ENCODE measurements around the gene HELZ2.

The HELZ2 gene

GRCh38 chr20:63553251-63553932 lies 20.6 kb downstream of the HELZ2 start:
- no peak for DNase-seq (ENCODE audit: low read depth, low spot score)

GRCh38 chr20:63552481-63553249 lies 21.4 kb downstream of the HELZ2 start:
- no peak for DNase-seq (ENCODE audit: low read depth, low spot score)

GRCh38 chr20:63551068-63551467 lies 23.0 kb downstream of the HELZ2 start:
- no peak for DNase-seq (ENCODE audit: low read depth, low spot score)

GRCh38 chr20:63549679-63550282 lies 24.3 kb downstream of the HELZ2 start:
- DNase-seq (ENCODE audit: low read depth, low spot score) = no peak

- DNase-seq (ENCODE audit: low read depth, low spot score) = no peak
Observed at GRCh38 chr20:63549019-63549418, 25.0 kb downstream of the HELZ2 start.

GRCh38 chr20:63548542-63548941 lies 25.5 kb downstream of the HELZ2 start:
- DNase-seq (ENCODE audit: low read depth, low spot score) = no peak

GRCh38 chr20:63547725-63548480 lies 26.1 kb downstream of the HELZ2 start, which contains the start of gene SRMS:
TSS of gene SRMS (minus strand) at chr20:63547749. CDS start at chr20:63547463, 286 bp downstream.
- DNase-seq (ENCODE audit: low read depth, low spot score) = no peak

- DNase-seq (ENCODE audit: low read depth, low spot score) = no peak
Observed at GRCh38 chr20:63546956-63547724, 26.9 kb downstream of the HELZ2 start.

GRCh38 chr20:63546256-63546955 lies 27.6 kb downstream of the HELZ2 start:
- no peak for DNase-seq (ENCODE audit: low read depth, low spot score)

- DNase-seq (ENCODE audit: low read depth, low spot score) = no peak
Observed at GRCh38 chr20:63545814-63546213, 28.2 kb downstream of the HELZ2 start.

GRCh38 chr20:63544958-63545516 lies 29.0 kb downstream of the HELZ2 start:
- DNase-seq (ENCODE audit: low read depth, low spot score) = no peak

- no peak for DNase-seq (ENCODE audit: low read depth, low spot score)
Observed at GRCh38 chr20:63544241-63544957, 29.6 kb downstream of the HELZ2 start.

GRCh38 chr20:63543733-63544132 lies 30.3 kb downstream of the HELZ2 start:
- DNase-seq (ENCODE audit: low read depth, low spot score) = no peak

- no peak for DNase-seq (ENCODE audit: low read depth, low spot score)
Observed at GRCh38 chr20:63543131-63543530, 30.9 kb downstream of the HELZ2 start.

- no peak for DNase-seq (ENCODE audit: low read depth, low spot score)
Observed at GRCh38 chr20:63542696-63543095, 31.3 kb downstream of the HELZ2 start.

- no peak for DNase-seq (ENCODE audit: low read depth, low spot score)
Observed at GRCh38 chr20:63542031-63542559, 31.9 kb downstream of the HELZ2 start.

- no peak for DNase-seq (ENCODE audit: low read depth, low spot score)
Observed at GRCh38 chr20:63541371-63541770, 32.7 kb downstream of the HELZ2 start.

GRCh38 chr20:63540417-63541186 lies 33.4 kb downstream of the HELZ2 start:
- no peak for DNase-seq (ENCODE audit: low read depth, low spot score)
